Body of pancreas (tissue), 4 donors: ENCODE measurements around the gene STAT4.

Experiments used
- POLR2A ChIP-seq, 3 donors: fragments of 450-650 bp; IDR thresholded peaks; one replicate each; pipeline ENCODE4 v1.6.1; 2016; ENCODE audit warnings: antibody characterized with exemption in 3 of 3, mild to moderate bottlenecking in 2 of 3
- TF ChIP-seq, protein P1 (sequence below), 7 experiments: fragments of 450-650 bp in 4 of 7; fragments of 200-600 bp in 3 of 7; sonication (generic) in 3 of 7; IDR thresholded peaks; one replicate each; pipeline ENCODE4 v1.5.1; 2016 to 2019; ENCODE audit warnings: antibody characterized with exemption in 7 of 7

DNA sequence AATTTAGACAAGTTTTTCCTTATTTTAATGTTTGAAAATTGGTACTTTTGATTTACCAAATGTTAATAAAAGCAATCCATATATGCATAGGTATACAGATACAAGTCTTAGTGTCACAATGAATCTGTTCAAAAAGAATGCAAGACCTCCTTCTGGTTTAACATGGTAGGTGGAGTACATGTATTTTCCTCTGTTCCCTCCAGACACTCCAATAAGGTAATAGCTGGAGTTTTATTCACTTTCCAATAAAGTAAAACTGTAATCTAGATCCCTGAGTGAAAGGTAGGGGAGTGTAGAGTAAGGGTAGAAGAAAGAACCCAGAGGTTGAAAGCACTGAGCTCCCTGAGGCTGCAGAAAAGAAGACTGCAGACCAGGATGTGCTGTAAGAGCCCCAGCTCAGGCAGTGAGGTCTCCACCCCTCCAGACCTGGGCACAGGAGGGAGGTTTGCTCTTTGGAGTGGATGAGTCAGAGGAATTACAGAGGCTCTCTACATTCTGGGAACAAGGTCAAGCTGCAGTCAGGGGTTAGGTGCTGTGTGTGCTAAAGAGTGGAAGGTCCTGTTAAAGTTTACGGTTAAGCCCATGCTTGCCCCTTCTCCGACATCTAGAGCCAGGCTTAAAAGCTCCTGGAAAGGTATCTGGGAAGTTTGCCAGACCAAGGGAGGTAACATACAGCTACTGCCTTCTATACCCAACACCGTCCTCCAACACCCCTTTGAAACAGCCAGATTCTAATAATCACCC, 109.2 kb downstream of the STAT4 start:
- TF ChIP-seq, protein P1, sequence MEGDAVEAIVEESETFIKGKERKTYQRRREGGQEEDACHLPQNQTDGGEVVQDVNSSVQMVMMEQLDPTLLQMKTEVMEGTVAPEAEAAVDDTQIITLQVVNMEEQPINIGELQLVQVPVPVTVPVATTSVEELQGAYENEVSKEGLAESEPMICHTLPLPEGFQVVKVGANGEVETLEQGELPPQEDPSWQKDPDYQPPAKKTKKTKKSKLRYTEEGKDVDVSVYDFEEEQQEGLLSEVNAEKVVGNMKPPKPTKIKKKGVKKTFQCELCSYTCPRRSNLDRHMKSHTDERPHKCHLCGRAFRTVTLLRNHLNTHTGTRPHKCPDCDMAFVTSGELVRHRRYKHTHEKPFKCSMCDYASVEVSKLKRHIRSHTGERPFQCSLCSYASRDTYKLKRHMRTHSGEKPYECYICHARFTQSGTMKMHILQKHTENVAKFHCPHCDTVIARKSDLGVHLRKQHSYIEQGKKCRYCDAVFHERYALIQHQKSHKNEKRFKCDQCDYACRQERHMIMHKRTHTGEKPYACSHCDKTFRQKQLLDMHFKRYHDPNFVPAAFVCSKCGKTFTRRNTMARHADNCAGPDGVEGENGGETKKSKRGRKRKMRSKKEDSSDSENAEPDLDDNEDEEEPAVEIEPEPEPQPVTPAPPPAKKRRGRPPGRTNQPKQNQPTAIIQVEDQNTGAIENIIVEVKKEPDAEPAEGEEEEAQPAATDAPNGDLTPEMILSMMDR (IDR thresholded peaks at IDR 0.05) = no peak
- no peak for TF ChIP-seq POLR2A (IDR thresholded peaks at IDR 0.05)
